ENCODE data around the gene KRT77.

The KRT77 gene

GRCh38 chr12:52693261-52693660, 10.1 kb downstream of the KRT77 start:
- CTCF ChIA-PET = interaction anchor here (0.9 kb wide), 1 partner anchor 177 kb away, joined by 3 read pairs; no protein-coding TSS in a partner anchor
- no peak for TF ChIP-seq ARNT (IDR thresholded peaks at IDR 0.05)
- TF ChIP-seq SUZ12 (IDR thresholded peaks at IDR 0.05) = no peak
- no peak for TF ChIP-seq PKNOX1 (IDR thresholded peaks at IDR 0.05)
- POLR2A ChIA-PET = no interaction called here
- no peak for DNase-seq (ENCODE audit: extremely low spot score)

- POLR2A ChIA-PET = no interaction called here
- CTCF ChIA-PET = interaction anchor here (0.6 to 1.6 kb wide), 3 partner anchors 12 to 320 kb away, joined by 4 to 5 read pairs (median 4); partner anchors contain the start of gene KRT1
- no peak for TF ChIP-seq L3MBTL2 (conservative IDR thresholded peaks at IDR 0.05)
- no peak for TF ChIP-seq LEF1 (IDR thresholded peaks at IDR 0.05; ENCODE audit: borderline replicate concordance)
- no peak for TF ChIP-seq SUZ12 (IDR thresholded peaks at IDR 0.05)
- TF ChIP-seq ARNT (IDR thresholded peaks at IDR 0.05) = no peak
- no peak for TF ChIP-seq ZNF384 (IDR thresholded peaks at IDR 0.05)
- TF ChIP-seq HDGF (IDR thresholded peaks at IDR 0.05; ENCODE audit: borderline replicate concordance) = no peak
- no peak for TF ChIP-seq TARDBP (IDR thresholded peaks at IDR 0.05)
- TF ChIP-seq NFRKB (IDR thresholded peaks at IDR 0.05) = no peak
- TF ChIP-seq CTBP1 (IDR thresholded peaks at IDR 0.05; ENCODE audit: borderline replicate concordance) = no peak
- TF ChIP-seq PKNOX1 (IDR thresholded peaks at IDR 0.05) = no peak
- TF ChIP-seq SP1 (IDR thresholded peaks at IDR 0.05) = no peak
- no peak for TF ChIP-seq FOXM1 (IDR thresholded peaks at IDR 0.05; ENCODE audit: borderline replicate concordance)
- TF ChIP-seq BHLHE40 (IDR thresholded peaks at IDR 0.05; ENCODE audit: borderline replicate concordance) = no peak
- no peak for TF ChIP-seq FOXK2 (IDR thresholded peaks at IDR 0.05)
- no peak for TF ChIP-seq ELF4 (IDR thresholded peaks at IDR 0.05)
- no peak for DNase-seq (ENCODE audit: extremely low spot score)
Observed at GRCh38 chr12:52692254-52692653, 11.1 kb downstream of the KRT77 start.

DNA sequence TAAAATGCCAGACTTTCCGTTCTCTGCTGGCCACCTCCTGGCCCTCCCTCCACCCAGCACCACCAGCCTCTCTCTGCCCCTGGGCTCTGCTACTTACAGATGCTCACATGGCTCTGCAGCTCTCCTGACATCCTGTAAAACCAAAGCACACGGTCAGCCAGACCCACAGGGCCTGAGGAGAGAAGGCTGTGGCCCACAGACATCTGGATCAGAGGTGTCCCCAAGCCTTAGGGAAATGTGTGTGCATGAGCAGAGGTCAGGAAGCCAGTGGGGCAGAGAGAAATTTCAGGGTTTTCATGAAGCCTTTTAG, 11.5 kb downstream of the KRT77 start:
- POLR2A ChIA-PET = no interaction called here
- TF ChIP-seq ELF4 (IDR thresholded peaks at IDR 0.05) (no peak), HDGF (IDR thresholded peaks at IDR 0.05; ENCODE audit: borderline replicate concordance) (no peak), L3MBTL2 (conservative IDR thresholded peaks at IDR 0.05) (no peak), LEF1 (IDR thresholded peaks at IDR 0.05; ENCODE audit: borderline replicate concordance) (no peak), ZNF384 (IDR thresholded peaks at IDR 0.05) (no peak), CTBP1 (IDR thresholded peaks at IDR 0.05; ENCODE audit: borderline replicate concordance) (no peak), PKNOX1 (IDR thresholded peaks at IDR 0.05) (no peak), FOXA1 (IDR thresholded peaks at IDR 0.05) (no peak), ARNT (IDR thresholded peaks at IDR 0.05) (no peak), BHLHE40 (IDR thresholded peaks at IDR 0.05; ENCODE audit: borderline replicate concordance) (no peak), SP1 (IDR thresholded peaks at IDR 0.05) (no peak), FOXK2 (IDR thresholded peaks at IDR 0.05) (no peak), NFRKB (IDR thresholded peaks at IDR 0.05) (no peak), SUZ12 (IDR thresholded peaks at IDR 0.05) (no peak), FOXM1 (IDR thresholded peaks at IDR 0.05; ENCODE audit: borderline replicate concordance) (no peak), TARDBP (IDR thresholded peaks at IDR 0.05) (no peak)
- DNase-seq (ENCODE audit: extremely low spot score) = no peak
- CTCF ChIA-PET = interaction anchor here (0.6 to 1.6 kb wide), 2 partner anchors 293 to 320 kb away, joined by 4 to 5 read pairs; no protein-coding TSS in a partner anchor

GRCh38 chr12:52691076-52691840, 12.1 kb downstream of the KRT77 start:
- POLR2A ChIA-PET = no interaction called here
- TF ChIP-seq L3MBTL2 (conservative IDR thresholded peaks at IDR 0.05) (peak; percentile 63), LEF1 (IDR thresholded peaks at IDR 0.05; ENCODE audit: borderline replicate concordance) (no peak), ARNT (IDR thresholded peaks at IDR 0.05) (no peak), SUZ12 (IDR thresholded peaks at IDR 0.05) (no peak)
- CTCF ChIA-PET = interaction anchor here (0.6 to 1.6 kb wide), 3 partner anchors 23 to 319 kb away, joined by 3 to 5 read pairs (median 4); no protein-coding TSS in a partner anchor
- peak; percentile 44 for DNase-seq (ENCODE audit: extremely low spot score)

GRCh38 chr12:52690351-52691075, 12.8 kb downstream of the KRT77 start:
- no peak for DNase-seq (ENCODE audit: extremely low spot score)
- TF ChIP-seq FOXK2 (IDR thresholded peaks at IDR 0.05) = no peak
- TF ChIP-seq BHLHE40 (IDR thresholded peaks at IDR 0.05; ENCODE audit: borderline replicate concordance) = no peak
- no peak for TF ChIP-seq HDGF (IDR thresholded peaks at IDR 0.05; ENCODE audit: borderline replicate concordance)
- no peak for TF ChIP-seq CTBP1 (IDR thresholded peaks at IDR 0.05; ENCODE audit: borderline replicate concordance)
- no peak for TF ChIP-seq FOXA1 (IDR thresholded peaks at IDR 0.05)
- TF ChIP-seq ELF4 (IDR thresholded peaks at IDR 0.05) = no peak
- no peak for TF ChIP-seq LEF1 (IDR thresholded peaks at IDR 0.05; ENCODE audit: borderline replicate concordance)
- no peak for TF ChIP-seq SP1 (IDR thresholded peaks at IDR 0.05)
- TF ChIP-seq L3MBTL2 (conservative IDR thresholded peaks at IDR 0.05) = no peak
- no peak for TF ChIP-seq FOXM1 (IDR thresholded peaks at IDR 0.05; ENCODE audit: borderline replicate concordance)
- TF ChIP-seq NFRKB (IDR thresholded peaks at IDR 0.05) = no peak
- no peak for TF ChIP-seq PKNOX1 (IDR thresholded peaks at IDR 0.05)
- TF ChIP-seq TARDBP (IDR thresholded peaks at IDR 0.05) = no peak
- TF ChIP-seq SUZ12 (IDR thresholded peaks at IDR 0.05) = no peak
- no peak for TF ChIP-seq ARNT (IDR thresholded peaks at IDR 0.05)
- no peak for TF ChIP-seq ZNF384 (IDR thresholded peaks at IDR 0.05)
- ChIA-PET POLR2A (no interaction called here), CTCF (interaction anchor here (0.6 to 1.6 kb wide), 2 partner anchors 22 to 318 kb away, joined by 3 to 4 read pairs; no protein-coding TSS in a partner anchor)
